ENCODE results near the gene DPP6. TPM values are rescaled to one million over a fixed set of nuclear protein-coding genes. Genes with fewer than 3 reads are reported as not detected.

DPP6 gene
- total and polyA plus RNA-seq, 2 of the 8 experiments (the other 6 are each of a cell fraction or from before 2014, with no cell fraction given), result 4.7 to 6.8 TPM

DNA sequence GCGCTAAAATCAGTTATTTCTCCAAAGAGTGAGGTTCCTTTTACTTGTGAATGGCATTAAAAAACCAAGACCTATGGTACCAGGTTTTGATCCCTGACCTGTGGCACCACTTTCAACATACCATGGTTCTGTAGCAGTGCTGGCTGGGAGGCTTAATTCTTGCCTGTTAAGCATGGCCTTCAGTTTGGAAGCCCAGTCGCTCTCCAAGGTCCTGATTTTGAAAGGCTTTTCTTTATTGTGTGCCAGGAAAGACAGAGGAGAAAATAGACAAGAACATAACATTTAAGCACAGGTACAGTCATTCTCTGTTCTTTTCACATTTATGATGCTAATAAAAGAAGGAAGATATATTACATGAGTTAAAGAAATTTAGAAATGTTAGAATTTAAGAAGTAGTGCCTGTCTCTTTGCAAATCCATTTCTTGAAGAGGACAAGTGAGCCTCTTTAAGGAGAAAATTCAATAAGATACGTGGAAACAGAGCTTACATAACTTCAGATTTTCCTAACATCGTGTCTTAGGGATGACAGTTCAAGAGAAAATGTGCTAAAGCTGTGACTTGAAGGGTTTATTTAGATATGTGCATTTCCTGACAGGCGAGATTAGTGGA lies 357.6 kb downstream of the DPP6 start:
- Histone ChIP-seq H4K91ac (replicated peaks; ENCODE audit: insufficient read length, low read length) (no peak overlapping the region), H3K36me3 (ENCODE audit: control insufficient read depth in 2 of 4, insufficient read depth in 4 of 4, low read length in 3 of 4) (no peaks in the 10 kb centered on the region), H4K8ac (ENCODE audit: extremely low read depth, insufficient read depth, low read length) (no peak overlapping the region), H3K56ac (replicated peaks; ENCODE audit: insufficient read length, low read depth, low read length) (no peak overlapping the region), H2BK12ac (ENCODE audit: low read depth, low read length) (no peak overlapping the region), H2BK120ac (replicated peaks; ENCODE audit: low read depth, low read length) (no peak overlapping the region), H4K20me1 (replicated peaks in 1 of 2; ENCODE audit: control insufficient read depth in 1 of 2, insufficient read depth in 2 of 2, low read length in 2 of 2) (peaks cover 0 to 3% of the 10 kb centered on the region in 2 experiments), H2BK5ac (ENCODE audit: low read depth, low read length) (no peak overlapping the region), H4K5ac (ENCODE audit: insufficient read length, low read depth, low read length) (no peak overlapping the region), H3K23me2 (ENCODE audit: low read depth, low read length) (no peaks in the 10 kb centered on the region), H3K79me2 (ENCODE audit: control insufficient read depth in 1 of 2, insufficient read depth in 2 of 2, low read length in 2 of 2) (no peaks in the 10 kb centered on the region), H3K4ac (replicated peaks; ENCODE audit: insufficient read length, low read depth, low read length) (no peak overlapping the region), H2BK15ac (ENCODE audit: low read length) (no peak overlapping the region), H3K4me2 (ENCODE audit: insufficient read depth in 1 of 2, low read depth in 2 of 2, low read length in 2 of 2) (no peak overlapping the region), H3K27me3 (replicated peaks in 1 of 4; ENCODE audit: control insufficient read depth in 3 of 4, extremely low read depth in 1 of 4, insufficient read depth in 3 of 4, low read length in 3 of 4) (no peaks in the 10 kb centered on the region), H2AFZ (ENCODE audit: low read length) (no peak overlapping the region), H3K18ac (ENCODE audit: extremely low read depth, low read length) (no peak overlapping the region), H3K23ac (ENCODE audit: insufficient read length) (no peak overlapping the region), H3K9ac (replicated peaks in 1 of 4; ENCODE audit: extremely low read depth in 1 of 4, low read depth in 3 of 4, low read length in 3 of 4) (no peak overlapping the region), H2AK5ac (ENCODE audit: low read depth, low read length) (no peak overlapping the region), H3K14ac (ENCODE audit: insufficient read length) (no peak overlapping the region), H3K9me3 (ENCODE audit: insufficient read depth in 2 of 2, low read depth in 1 of 2, low read length in 1 of 2) (no peaks in the 10 kb centered on the region), H3K27ac (ENCODE audit: low read depth, low read length) (no peak overlapping the region), H3K4me1 (replicated peaks in 1 of 4; ENCODE audit: control insufficient read depth in 3 of 4, insufficient read depth in 4 of 4, low read length in 3 of 4) (no peaks in the 10 kb centered on the region), H3K79me1 (ENCODE audit: low read depth, low read length) (no peaks in the 10 kb centered on the region; the same call in 1 of the 2 replicates), H2BK20ac (ENCODE audit: low read length) (no peak overlapping the region), H3K4me3 (ENCODE audit: extremely low read depth in 1 of 4, insufficient read depth in 2 of 4, low read depth in 3 of 4, low read length in 4 of 4) (no peak overlapping the region)
- FAIRE-seq, result peak; percentile 74
- TF ChIP-seq POU5F1 (IDR thresholded peaks at IDR 0.05; ENCODE audit: low read depth, low read length), result no peak
- CTCF ChIA-PET (ENCODE audit: partially characterized antibody), result no interaction called here
- DNase-seq (ENCODE audit: low read depth in 1 of 2, low spot score in 2 of 2), result peak in 1 of 2 experiments; percentile 60
- WGBS, 2 experiments (ENCODE audit: extremely low coverage in 1 of 2, insufficient coverage in 1 of 2, insufficient read length in 1 of 2, insufficient replicate concordance in 2 of 2, low coverage in 1 of 2, low lambda C conversion rate in 2 of 2, missing lambda C conversion rate in 1 of 2), result 68% methylated on average over 5 of the region's 5 CpGs; no CpG with 5 or more reads in 1 of the 2 experiments
- POLR2A ChIA-PET (ENCODE audit: partially characterized antibody), result no interaction called here
